GM12878 (cell line): ENCODE results near the gene SBF2.
"Not testable (repeated sequence)": the region's sequence is repeated elsewhere in the genome, so short reads cannot be mapped to it uniquely, and the experiment has no call there.

ENCODE experiments used
- CHD2 ChIP-seq: IDR thresholded peaks from 2 replicates; pipeline ENCODE4 v1.6.1; 2011; ENCODE audit warnings: low read depth, low read length, improper control_type of control experiment, borderline replicate concordance
- MXI1 ChIP-seq: fragments of 150-350 bp; IDR thresholded peaks from 2 replicates; pipeline ENCODE4 v1.6.1; 2011; ENCODE audit warnings: low read depth, mild to moderate bottlenecking, inconsistent platforms, low read length, improper control_type of control experiment
- PBX3 ChIP-seq: IDR thresholded peaks from 2 replicates; pipeline ENCODE4 v1.6.1; 2011; ENCODE audit warnings: mild to moderate bottlenecking, low read depth, low read length, moderate library complexity; ENCODE audit not compliant: insufficient replicate concordance
- POLR2AphosphoS5 ChIP-seq: IDR thresholded peaks from 2 replicates; pipeline ENCODE4 v1.6.1; 2011; ENCODE audit warnings: mild to moderate bottlenecking, low read length, inconsistent platforms
- SMAD1 ChIP-seq: fragments of 450-650 bp; IDR thresholded peaks from 2 replicates; pipeline ENCODE4 v1.6.1; 2018; ENCODE audit warnings: mild to moderate bottlenecking, low read depth; ENCODE audit not compliant: partially characterized antibody
- TARDBP ChIP-seq: IDR thresholded peaks from 2 replicates; pipeline ENCODE4 v1.6.1; 2016; ENCODE audit warnings: borderline replicate concordance
- TF ChIP-seq, protein P1 (sequence below), 3 experiments: IDR thresholded peaks in 2 of 3; conservative IDR thresholded peaks in 1 of 3; 2 replicates each; pipeline ENCODE4 v1.5.1; 2011; ENCODE audit warnings: low read depth in 3 of 3, low read length in 3 of 3, mild to moderate bottlenecking in 3 of 3, control low read depth in 2 of 3, moderate library complexity in 2 of 3, inconsistent platforms in 1 of 3, mixed read lengths in 1 of 3; ENCODE audit not compliant: control insufficient read depth in 2 of 3, insufficient read depth in 1 of 3; ENCODE audit errors: extremely low read depth in 1 of 3

DNA sequence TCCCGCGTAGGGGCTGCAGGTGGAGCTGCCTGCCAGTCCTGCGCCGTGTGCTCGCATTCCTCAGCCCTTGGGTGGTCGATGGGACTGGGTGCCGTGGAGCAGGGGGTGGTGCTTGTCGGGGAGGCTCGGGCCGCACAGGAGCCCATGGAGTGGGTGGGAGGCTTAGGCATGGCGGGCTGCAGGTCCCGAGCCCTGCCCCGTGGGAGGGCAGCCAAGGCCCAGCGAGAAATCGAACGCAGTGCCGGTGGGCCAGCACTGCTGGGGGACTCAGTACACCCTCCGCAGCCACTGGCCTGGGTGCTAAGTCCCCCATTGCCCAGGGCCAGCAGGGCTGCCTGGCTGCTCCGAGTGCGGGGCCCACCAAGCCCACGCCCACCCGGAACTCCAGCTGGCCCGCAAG lies 160.8 kb downstream of the SBF2 start:
- TF ChIP-seq SMAD1, PBX3, POLR2AphosphoS5, CHD2, TARDBP, MXI1: not testable (repeated sequence)
- TF ChIP-seq, protein P1, sequence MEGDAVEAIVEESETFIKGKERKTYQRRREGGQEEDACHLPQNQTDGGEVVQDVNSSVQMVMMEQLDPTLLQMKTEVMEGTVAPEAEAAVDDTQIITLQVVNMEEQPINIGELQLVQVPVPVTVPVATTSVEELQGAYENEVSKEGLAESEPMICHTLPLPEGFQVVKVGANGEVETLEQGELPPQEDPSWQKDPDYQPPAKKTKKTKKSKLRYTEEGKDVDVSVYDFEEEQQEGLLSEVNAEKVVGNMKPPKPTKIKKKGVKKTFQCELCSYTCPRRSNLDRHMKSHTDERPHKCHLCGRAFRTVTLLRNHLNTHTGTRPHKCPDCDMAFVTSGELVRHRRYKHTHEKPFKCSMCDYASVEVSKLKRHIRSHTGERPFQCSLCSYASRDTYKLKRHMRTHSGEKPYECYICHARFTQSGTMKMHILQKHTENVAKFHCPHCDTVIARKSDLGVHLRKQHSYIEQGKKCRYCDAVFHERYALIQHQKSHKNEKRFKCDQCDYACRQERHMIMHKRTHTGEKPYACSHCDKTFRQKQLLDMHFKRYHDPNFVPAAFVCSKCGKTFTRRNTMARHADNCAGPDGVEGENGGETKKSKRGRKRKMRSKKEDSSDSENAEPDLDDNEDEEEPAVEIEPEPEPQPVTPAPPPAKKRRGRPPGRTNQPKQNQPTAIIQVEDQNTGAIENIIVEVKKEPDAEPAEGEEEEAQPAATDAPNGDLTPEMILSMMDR (IDR thresholded peaks at IDR 0.05 in 2 of 3, conservative IDR thresholded peaks at IDR 0.05 in 1 of 3; ENCODE audit: control insufficient read depth in 2 of 3, extremely low read depth in 1 of 3, insufficient read depth in 1 of 3, low read depth in 3 of 3, low read length in 3 of 3) = not testable (repeated sequence)
